HG03139 (cell line): ENCODE results near the gene ZNF689.

ENCODE experiments used
- ATAC-seq: cut with Tn5 transposase; IDR thresholded peaks from one replicate; pipeline ENCODE4 v1.9.1; 2021; ENCODE audit not compliant: unreplicated experiment

Gene ZNF689

GRCh38 chr16:30609926-30610839 lies at the start of gene ZNF689:
TSS of gene ZNF689 (minus strand) at chr16:30610389. CDS start at chr16:30610041, 348 bp downstream.
- ATAC-seq = peak; percentile 77

- peak; percentile 17 for ATAC-seq
Observed at GRCh38 chr16:30658731-30659506, 48.7 kb upstream of the ZNF689 start.

- peak; percentile 59 for ATAC-seq
Observed at GRCh38 chr16:30657866-30658730, 47.9 kb upstream of the ZNF689 start, which contains the start of gene FBRS. TSS of gene FBRS (plus strand) at chr16:30658431. CDS start at chr16:30659519, 1,088 bp downstream.

GRCh38 chr16:30656974-30657865 lies 47.0 kb upstream of the ZNF689 start:
- no peak for ATAC-seq

- ATAC-seq = no peak
Observed at GRCh38 chr16:30656388-30656787, 46.2 kb upstream of the ZNF689 start.

- no peak for ATAC-seq
Observed at GRCh38 chr16:30655815-30656347, 45.7 kb upstream of the ZNF689 start.

- ATAC-seq = no peak
Observed at GRCh38 chr16:30654856-30655255, 44.7 kb upstream of the ZNF689 start.

- no peak for ATAC-seq
Observed at GRCh38 chr16:30652718-30653117, 42.5 kb upstream of the ZNF689 start.

- ATAC-seq = no peak
Observed at GRCh38 chr16:30652005-30652296, 41.8 kb upstream of the ZNF689 start.

- ATAC-seq = peak; percentile 42
Observed at GRCh38 chr16:30651124-30652004, 41.2 kb upstream of the ZNF689 start.

- peak; percentile 64 for ATAC-seq
Observed at GRCh38 chr16:30650369-30651123, 40.4 kb upstream of the ZNF689 start, which contains the start of gene PRR14. TSS of gene PRR14 (plus strand) at chr16:30650960. CDS start at chr16:30651646, 686 bp downstream.

- no peak for ATAC-seq
Observed at GRCh38 chr16:30649725-30650368, 39.7 kb upstream of the ZNF689 start.

GRCh38 chr16:30647274-30647571 lies 37.0 kb upstream of the ZNF689 start:
- no peak for ATAC-seq

GRCh38 chr16:30645727-30646126 lies 35.5 kb upstream of the ZNF689 start:
- no peak for ATAC-seq

- ATAC-seq = no peak
Observed at GRCh38 chr16:30644334-30644830, 34.2 kb upstream of the ZNF689 start.

- no peak for ATAC-seq
Observed at GRCh38 chr16:30641378-30641982, 31.3 kb upstream of the ZNF689 start.

GRCh38 chr16:30637944-30638343 lies 27.8 kb upstream of the ZNF689 start:
- ATAC-seq = no peak
